GM19463 (cell line): ENCODE measurements around the gene PTTG1IP.

ENCODE experiments used
- ATAC-seq: cut with Tn5 transposase; IDR thresholded peaks from one replicate; pipeline ENCODE4 v1.9.1; 2021; ENCODE audit warnings: mild to moderate bottlenecking, moderate library complexity; ENCODE audit not compliant: unreplicated experiment

PTTG1IP gene

GRCh38 chr21:44910229-44911067 is 37.0 kb upstream of the PTTG1IP start:
- ATAC-seq = no peak

DNA sequence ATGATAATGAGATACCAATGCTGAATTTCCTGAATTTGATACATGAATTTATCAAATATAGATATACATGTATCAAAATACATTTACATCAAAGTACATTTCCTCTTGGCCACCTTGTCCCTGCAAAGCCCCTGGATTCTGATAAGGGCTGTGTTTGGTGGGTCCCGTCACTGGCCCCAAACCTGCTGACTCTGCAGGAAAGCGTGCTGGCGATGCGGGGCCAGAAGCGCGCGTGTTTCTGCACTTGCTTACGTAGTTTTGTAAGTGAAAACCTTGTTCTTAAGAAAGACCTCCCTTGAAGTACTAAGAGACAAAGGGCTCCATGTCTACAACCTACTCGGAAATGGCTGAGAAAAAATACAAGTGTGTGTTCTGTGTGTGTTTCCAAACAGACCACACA is 36.2 kb upstream of the PTTG1IP start:
- ATAC-seq = no peak

DNA sequence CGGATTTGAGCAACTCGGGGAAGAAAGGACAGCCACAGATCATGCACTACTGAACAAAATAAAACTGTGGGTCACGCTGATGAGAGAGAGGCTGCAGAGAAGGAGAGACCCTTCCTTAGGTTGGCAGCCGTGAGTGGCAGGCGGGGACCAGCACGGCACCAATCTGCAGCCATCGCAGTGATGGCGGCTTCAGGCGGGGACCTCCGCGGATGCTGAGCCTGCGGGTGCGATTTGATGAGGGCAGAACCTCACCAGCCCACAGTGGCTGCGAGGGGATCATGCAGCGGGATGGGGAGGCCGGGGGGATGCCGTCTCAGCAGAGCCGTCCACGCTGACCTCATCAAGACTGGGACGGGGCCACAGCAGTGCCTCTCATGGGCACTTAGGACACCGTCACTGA is 35.4 kb upstream of the PTTG1IP start:
- ATAC-seq = no peak

DNA sequence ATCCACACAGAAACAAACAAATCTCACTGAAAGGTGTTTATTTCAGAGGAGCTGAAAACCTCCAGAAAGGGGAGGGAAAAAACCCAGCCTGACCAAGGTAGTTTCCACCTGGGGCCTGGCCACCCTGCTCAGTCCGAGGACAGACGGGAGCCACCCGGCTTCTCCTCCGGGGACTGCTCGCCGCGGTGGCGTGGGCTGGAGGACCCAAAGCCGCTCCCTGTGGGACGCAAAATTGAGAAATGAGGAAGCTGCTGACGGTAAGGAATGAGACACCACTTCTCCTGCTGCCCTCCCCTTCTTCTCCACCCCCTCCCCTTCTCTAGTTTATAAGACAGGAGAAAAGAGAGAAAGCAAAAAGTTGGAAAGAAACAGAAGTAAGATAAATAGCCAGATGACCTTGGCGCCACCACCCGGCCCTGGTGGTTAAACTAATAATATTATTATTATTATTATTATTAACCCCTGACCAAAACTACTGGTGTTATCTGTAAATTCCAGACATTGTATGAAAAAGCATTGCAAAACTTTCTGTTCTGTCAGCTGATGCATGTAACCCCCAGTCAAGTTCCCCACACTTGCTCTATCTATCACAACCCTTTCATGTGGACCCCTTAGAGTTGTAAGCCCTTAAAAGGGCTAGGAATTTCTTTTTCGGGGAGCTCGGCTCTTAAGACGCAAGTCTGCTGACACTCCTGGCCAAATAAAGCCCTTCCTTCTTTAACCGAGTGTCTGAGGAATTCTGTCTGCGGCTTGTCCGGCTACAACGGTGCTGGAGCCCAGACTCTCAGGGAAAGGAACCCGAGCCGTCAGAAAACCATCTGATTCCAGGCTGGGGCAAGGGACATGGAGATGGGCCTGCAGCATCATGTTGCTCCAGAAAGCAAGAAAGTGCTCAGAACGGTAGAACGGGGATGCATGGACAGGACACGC is 34.7 kb upstream of the PTTG1IP start:
- ATAC-seq = no peak

- ATAC-seq = no peak
Observed at GRCh38 chr21:44907225-44907965, 33.9 kb upstream of the PTTG1IP start.

DNA sequence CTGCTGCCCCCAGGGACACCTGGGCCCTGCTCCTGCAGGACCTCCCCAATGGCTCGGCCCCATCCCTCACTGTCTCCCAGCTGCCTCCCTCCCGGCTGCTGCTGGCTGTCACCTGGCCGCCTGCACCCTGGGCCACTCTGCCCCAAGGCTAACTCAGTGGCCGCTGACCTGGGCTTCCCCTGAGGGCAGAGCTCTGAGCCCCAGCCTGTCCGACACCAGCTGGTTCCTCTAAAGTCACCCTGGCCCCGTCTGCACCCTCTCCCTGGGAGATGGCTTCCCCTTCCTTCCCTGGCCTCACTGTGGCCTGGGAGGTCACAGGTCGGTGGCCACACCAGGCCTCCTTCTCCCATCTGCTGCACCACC is 32.2 kb upstream of the PTTG1IP start:
- no peak for ATAC-seq

- no peak for ATAC-seq
Observed at GRCh38 chr21:44905016-44905727, 31.7 kb upstream of the PTTG1IP start.

DNA sequence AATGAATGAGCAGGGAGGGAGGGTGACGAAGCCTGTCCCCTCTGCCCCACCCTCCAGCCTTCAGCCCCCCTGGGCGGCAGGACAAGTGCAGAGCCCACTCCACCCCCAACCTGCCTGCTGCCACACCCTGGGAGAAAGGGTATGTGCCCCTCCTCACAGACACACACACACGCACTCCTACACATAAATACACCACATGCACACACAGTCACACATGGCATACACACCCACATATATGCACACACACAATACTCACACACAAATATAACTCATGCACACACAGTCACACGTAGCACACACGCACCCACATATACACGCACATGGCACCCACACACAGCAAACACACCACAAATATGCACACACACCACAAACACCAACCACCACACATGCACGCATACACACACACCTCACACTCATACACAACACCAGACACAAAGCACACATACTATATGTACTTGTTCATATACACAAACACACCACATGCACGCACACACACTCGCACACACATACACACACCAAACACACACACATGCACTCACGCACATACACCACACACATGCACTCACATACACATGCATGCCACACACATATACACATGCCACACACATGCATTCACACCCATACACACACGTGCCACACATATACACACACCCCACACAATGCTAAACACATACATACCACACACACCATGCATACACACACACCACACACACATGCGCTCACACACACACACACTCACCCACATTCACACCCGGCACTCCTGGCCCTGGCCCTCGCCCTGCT is 30.8 kb upstream of the PTTG1IP start:
- ATAC-seq = no peak

GRCh38 chr21:44903689-44904088 is 30.2 kb upstream of the PTTG1IP start:
- ATAC-seq = no peak

DNA sequence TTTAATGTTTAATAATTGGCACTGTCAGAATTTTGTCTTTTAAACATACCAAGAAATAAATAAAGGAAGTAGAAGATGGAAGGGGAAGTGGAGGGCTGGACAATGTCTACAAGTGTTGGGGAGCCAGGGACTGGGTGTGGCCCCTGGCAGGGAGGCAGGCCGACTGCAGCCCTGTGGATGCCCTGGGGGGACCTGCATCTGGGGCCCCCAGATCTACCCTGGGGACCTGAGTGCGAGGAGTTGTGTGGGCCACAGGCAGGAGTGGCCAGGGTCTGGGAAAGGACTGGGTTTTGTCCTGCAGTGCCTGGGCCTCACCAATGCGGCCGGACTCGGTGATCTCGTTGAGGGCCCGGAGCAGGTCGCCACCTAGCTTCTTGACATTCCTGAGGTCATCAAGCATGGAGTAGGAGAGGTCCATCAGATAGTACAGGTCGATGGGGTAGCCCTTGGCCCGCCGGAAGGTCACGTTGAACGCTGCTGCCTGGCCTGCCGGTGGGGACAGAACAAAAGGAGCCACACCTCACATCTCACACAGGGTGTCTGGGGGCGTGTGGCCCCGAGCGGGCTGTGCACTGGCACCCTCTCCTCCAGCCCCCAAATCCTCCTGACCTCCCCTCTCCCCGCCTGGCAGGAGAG is 29.7 kb upstream of the PTTG1IP start:
- ATAC-seq = no peak

- ATAC-seq = no peak
Observed at GRCh38 chr21:44902268-44903049, 29.0 kb upstream of the PTTG1IP start.

GRCh38 chr21:44901391-44902074 is 28.0 kb upstream of the PTTG1IP start:
- ATAC-seq = no peak

DNA sequence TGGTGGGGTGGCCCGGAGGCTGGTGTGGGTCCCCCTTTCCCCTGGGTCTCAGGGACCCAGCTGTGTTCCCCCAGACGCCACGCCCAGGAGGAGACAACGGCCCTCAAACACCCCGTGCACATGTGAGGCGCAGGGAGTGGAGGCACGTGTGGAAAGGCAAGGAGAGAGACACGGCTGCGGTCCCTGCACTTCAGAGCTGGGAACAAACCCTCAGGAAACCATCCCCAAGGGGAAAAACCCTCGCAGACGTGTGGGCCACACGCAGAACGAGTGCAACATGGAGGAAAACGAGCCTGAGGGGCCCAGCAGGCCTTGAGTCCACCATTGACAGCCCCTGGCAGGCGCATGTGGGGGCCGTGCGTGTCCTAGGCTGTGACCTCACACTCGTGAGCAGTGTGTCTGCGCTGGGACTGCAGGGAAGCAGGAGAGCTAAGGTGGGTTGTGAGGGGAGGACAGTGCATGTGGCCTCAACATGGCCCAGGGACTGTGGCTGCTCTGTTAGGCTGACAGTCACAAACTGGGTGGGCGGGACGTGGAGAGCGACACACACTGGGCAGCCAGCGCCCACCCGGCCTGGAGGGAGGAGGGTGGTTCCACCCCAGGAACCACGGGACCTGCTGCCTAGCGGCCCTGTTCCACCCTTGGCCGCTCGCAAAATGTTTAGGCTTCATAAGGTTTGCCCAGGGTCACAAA is 27.2 kb upstream of the PTTG1IP start:
- ATAC-seq = no peak

GRCh38 chr21:44899768-44900558 is 26.5 kb upstream of the PTTG1IP start:
- ATAC-seq = no peak

GRCh38 chr21:44898851-44899767 is 25.6 kb upstream of the PTTG1IP start:
- ATAC-seq = no peak
